NK-92 (cell line): ENCODE results near the gene EIF5B.
"Not testable (repeated sequence)": the region's sequence is repeated elsewhere in the genome, so short reads cannot be mapped to it uniquely, and the experiment has no call there.

ENCODE experiments used
- DNase-seq: peaks from one replicate; lab custom pipeline; 2025; ENCODE audit not compliant: unreplicated experiment; lab: John Stamatoyannopoulos, UW

The EIF5B gene

GRCh38 chr2:99337113-99338028, at the start of gene EIF5B:
TSS of gene EIF5B (plus strand) at chr2:99337389. CDS start at chr2:99337555, 166 bp downstream.
- peak; percentile 24 for DNase-seq

GRCh38 chr2:99297994-99298393, 39.2 kb upstream of the EIF5B start:
- no peak for DNase-seq

GRCh38 chr2:99299580-99299979, 37.6 kb upstream of the EIF5B start:
- DNase-seq: no peak

GRCh38 chr2:99301097-99301496, 36.1 kb upstream of the EIF5B start, which contains the start of gene LYG1:
TSS of gene LYG1 (minus strand) at chr2:99301197. CDS start at chr2:99295670, 5,527 bp downstream.
- DNase-seq: not testable (repeated sequence)

GRCh38 chr2:99317161-99317872, 19.9 kb upstream of the EIF5B start:
- no peak for DNase-seq

- not testable (repeated sequence) for DNase-seq
Measured at GRCh38 chr2:99317873-99318200, 19.4 kb upstream of the EIF5B start.

- no peak for DNase-seq
Measured at GRCh38 chr2:99325384-99325783, 11.8 kb upstream of the EIF5B start.

- peak; percentile 89 for DNase-seq
Measured at GRCh38 chr2:99335911-99336803, 1.0 kb upstream of the EIF5B start, which contains the start of gene TXNDC9. TSS of gene TXNDC9 (minus strand) at chr2:99336333. CDS start at chr2:99333210, 3,123 bp downstream.

- DNase-seq: no peak
Measured at GRCh38 chr2:99336804-99337112, 431 bp upstream of the EIF5B start.

GRCh38 chr2:99338029-99338585, 918 bp downstream of the EIF5B start:
- no peak for DNase-seq

- DNase-seq: no peak
Measured at GRCh38 chr2:99340669-99341236, 3.6 kb downstream of the EIF5B start.

- no peak for DNase-seq
Measured at GRCh38 chr2:99342536-99342935, 5.3 kb downstream of the EIF5B start.

- DNase-seq: not testable (repeated sequence)
Measured at GRCh38 chr2:99345446-99345845, 8.3 kb downstream of the EIF5B start.

GRCh38 chr2:99346218-99346617, 9.0 kb downstream of the EIF5B start:
- DNase-seq: no peak

- no peak for DNase-seq
Measured at GRCh38 chr2:99348173-99348572, 11.0 kb downstream of the EIF5B start.

GRCh38 chr2:99350194-99350593, 13.0 kb downstream of the EIF5B start:
- no peak for DNase-seq

- no peak for DNase-seq
Measured at GRCh38 chr2:99354070-99354469, 16.9 kb downstream of the EIF5B start.

GRCh38 chr2:99354825-99355224, 17.6 kb downstream of the EIF5B start:
- DNase-seq: not testable (repeated sequence)

- DNase-seq: no peak
Measured at GRCh38 chr2:99356853-99357252, 19.7 kb downstream of the EIF5B start.

- no peak for DNase-seq
Measured at GRCh38 chr2:99365661-99366060, 28.5 kb downstream of the EIF5B start.
